ENCODE measurements around the gene PLVAP.

DNA sequence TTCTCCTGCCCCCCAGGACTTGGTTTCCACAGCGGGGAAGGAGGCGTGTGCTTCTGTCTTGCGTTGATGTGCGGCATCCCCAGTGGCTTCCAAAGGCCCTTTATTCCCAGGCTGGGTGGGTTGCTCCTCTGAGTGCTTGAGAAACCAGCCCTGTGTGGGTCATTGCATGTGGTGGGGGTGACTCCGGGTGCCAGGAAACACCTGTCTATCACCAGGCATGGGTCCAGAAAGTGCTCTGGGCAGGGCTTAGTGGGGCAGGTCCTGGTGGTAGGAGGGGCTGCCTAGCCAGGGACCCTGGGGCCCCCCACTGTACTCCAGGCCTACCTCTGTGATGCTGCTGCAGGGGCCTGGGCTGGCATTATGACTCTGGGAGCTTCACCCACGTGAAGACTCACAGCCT lies 58.2 kb downstream of the PLVAP start:
- TF ChIP-seq, protein P1, sequence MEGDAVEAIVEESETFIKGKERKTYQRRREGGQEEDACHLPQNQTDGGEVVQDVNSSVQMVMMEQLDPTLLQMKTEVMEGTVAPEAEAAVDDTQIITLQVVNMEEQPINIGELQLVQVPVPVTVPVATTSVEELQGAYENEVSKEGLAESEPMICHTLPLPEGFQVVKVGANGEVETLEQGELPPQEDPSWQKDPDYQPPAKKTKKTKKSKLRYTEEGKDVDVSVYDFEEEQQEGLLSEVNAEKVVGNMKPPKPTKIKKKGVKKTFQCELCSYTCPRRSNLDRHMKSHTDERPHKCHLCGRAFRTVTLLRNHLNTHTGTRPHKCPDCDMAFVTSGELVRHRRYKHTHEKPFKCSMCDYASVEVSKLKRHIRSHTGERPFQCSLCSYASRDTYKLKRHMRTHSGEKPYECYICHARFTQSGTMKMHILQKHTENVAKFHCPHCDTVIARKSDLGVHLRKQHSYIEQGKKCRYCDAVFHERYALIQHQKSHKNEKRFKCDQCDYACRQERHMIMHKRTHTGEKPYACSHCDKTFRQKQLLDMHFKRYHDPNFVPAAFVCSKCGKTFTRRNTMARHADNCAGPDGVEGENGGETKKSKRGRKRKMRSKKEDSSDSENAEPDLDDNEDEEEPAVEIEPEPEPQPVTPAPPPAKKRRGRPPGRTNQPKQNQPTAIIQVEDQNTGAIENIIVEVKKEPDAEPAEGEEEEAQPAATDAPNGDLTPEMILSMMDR (IDR thresholded peaks at IDR 0.05; ENCODE audit: extremely low read depth in 1 of 2, insufficient read depth in 1 of 2, low read depth in 1 of 2, low read length in 2 of 2) = no peak
- no peak for TF ChIP-seq FOS (IDR thresholded peaks at IDR 0.05; ENCODE audit: borderline replicate concordance, insufficient read depth, low read length)
- TF ChIP-seq MAX (IDR thresholded peaks at IDR 0.05; ENCODE audit: insufficient read depth, insufficient read length) = no peak
- no peak for TF ChIP-seq POLR2A (IDR thresholded peaks at IDR 0.05; ENCODE audit: low read depth, low read length)

Measured in endothelial cell of umbilical vein (primary cell).